RWPE2 (cell line): ENCODE data around the gene PTGER1.
"Not testable (repeated sequence)": the region's sequence is repeated elsewhere in the genome, so short reads cannot be mapped to it uniquely, and the experiment has no call there.

Experiments
- ATAC-seq: fragments of 200-7000 bp; cut with Tn5 transposase; 3 replicates; pipeline ENCODE4 v1.9.1; 2021; ENCODE audit warnings: low read depth
- DNase-seq: peaks from one replicate; pipeline ENCODE4 v3.0.0-alpha.2; 2020; ENCODE audit warnings: low spot score
- H3K27ac ChIP-seq: fragments of 450-650 bp; 2 replicates; pipeline ENCODE4 v1.5.1; 2017; ENCODE audit warnings: mild to moderate bottlenecking; ENCODE audit not compliant: poor library complexity, severe bottlenecking
- H3K27me3 ChIP-seq: fragments of 250-450 bp; sonication (Bioruptor Pico); 2 replicates; pipeline ENCODE4 v1.5.1; 2021; ENCODE audit warnings: mild to moderate bottlenecking, moderate library complexity; ENCODE audit not compliant: insufficient read depth, poor library complexity, severe bottlenecking
- H3K36me3 ChIP-seq: fragments of 250-450 bp; sonication (Bioruptor Pico); 2 replicates; pipeline ENCODE4 v1.5.1; 2020; ENCODE audit warnings: low read depth, mild to moderate bottlenecking, moderate library complexity
- H3K4me1 ChIP-seq: fragments of 250-450 bp; sonication (Bioruptor Pico); 2 replicates; pipeline ENCODE4 v1.5.1; 2021; ENCODE audit warnings: mild to moderate bottlenecking, moderate library complexity; ENCODE audit not compliant: insufficient read depth, poor library complexity, severe bottlenecking
- H3K4me3 ChIP-seq: fragments of 250-450 bp; sonication (Bioruptor Pico); 2 replicates; pipeline ENCODE4 v1.5.1; 2021; ENCODE audit warnings: mild to moderate bottlenecking, moderate library complexity; ENCODE audit not compliant: severe bottlenecking
- H3K9me3 ChIP-seq: fragments of 250-450 bp; sonication (Bioruptor Pico); 2 replicates; pipeline ENCODE4 v1.5.1; 2021; ENCODE audit warnings: mild to moderate bottlenecking, moderate library complexity; ENCODE audit not compliant: severe bottlenecking
- TF ChIP-seq, protein P1 (sequence below): fragments of 450-650 bp; IDR thresholded peaks from one replicate; pipeline ENCODE4 v1.5.1; 2017; ENCODE audit warnings: mild to moderate bottlenecking, moderate library complexity; ENCODE audit not compliant: poor library complexity, severe bottlenecking

PTGER1 gene

DNA sequence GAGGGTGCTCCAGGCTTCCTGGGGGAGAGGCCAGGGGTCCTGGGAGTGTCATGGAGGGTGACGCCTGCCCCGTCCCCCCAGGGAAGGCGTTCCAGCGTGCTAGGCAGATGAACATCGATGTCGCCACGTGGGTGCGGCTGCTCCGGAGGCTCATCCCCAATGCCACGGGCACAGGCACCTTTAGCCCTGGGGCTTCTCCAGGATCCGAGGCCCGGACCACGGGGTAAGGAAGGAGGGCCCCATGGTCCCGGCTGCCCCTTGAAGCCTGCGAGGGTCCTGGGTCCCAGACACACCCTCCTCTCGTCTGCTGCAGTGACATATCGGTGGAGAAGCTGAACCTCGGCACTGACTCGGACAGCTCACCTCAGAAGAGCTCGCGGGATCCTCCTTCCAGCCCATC is 11.4 kb downstream of the PTGER1 start:
- Histone ChIP-seq H3K9me3 (no peaks in the 10 kb centered on the region), H3K4me3 (no peak overlapping the region), H3K27me3 (no peaks in the 10 kb centered on the region), H3K36me3 (peaks cover 6% of the 10 kb centered on the region; the same call in 1 of the 2 replicates), H3K27ac (no peak overlapping the region), H3K4me1 (no peaks in the 10 kb centered on the region)
- no peak for DNase-seq
- TF ChIP-seq, protein P1, sequence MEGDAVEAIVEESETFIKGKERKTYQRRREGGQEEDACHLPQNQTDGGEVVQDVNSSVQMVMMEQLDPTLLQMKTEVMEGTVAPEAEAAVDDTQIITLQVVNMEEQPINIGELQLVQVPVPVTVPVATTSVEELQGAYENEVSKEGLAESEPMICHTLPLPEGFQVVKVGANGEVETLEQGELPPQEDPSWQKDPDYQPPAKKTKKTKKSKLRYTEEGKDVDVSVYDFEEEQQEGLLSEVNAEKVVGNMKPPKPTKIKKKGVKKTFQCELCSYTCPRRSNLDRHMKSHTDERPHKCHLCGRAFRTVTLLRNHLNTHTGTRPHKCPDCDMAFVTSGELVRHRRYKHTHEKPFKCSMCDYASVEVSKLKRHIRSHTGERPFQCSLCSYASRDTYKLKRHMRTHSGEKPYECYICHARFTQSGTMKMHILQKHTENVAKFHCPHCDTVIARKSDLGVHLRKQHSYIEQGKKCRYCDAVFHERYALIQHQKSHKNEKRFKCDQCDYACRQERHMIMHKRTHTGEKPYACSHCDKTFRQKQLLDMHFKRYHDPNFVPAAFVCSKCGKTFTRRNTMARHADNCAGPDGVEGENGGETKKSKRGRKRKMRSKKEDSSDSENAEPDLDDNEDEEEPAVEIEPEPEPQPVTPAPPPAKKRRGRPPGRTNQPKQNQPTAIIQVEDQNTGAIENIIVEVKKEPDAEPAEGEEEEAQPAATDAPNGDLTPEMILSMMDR = no peak
- ATAC-seq = no peak

DNA sequence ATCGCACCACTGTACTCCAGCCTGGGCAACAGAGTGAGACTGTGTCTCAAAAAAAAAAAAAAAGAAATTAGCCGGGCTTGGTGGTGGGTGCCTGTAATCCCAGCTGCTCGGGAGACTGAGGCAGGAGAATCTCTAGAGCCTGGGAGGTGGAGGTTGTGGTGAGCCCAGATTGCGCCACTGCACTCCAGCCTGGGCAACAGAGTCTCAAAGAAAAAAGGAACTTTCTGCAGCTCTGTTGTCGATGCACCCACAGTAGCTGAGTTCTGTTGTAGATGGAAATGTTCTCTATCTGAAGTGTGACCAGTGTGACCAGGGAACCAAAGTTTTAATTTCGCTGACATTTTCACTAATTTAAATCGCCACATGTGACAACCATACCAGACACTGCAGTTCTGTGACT is 12.8 kb downstream of the PTGER1 start:
- H3K9me3 ChIP-seq, DNase-seq, H3K27ac ChIP-seq, H3K4me1 ChIP-seq, H3K27me3 ChIP-seq, ATAC-seq, H3K36me3 ChIP-seq, H3K4me3 ChIP-seq: not testable (repeated sequence)

DNA sequence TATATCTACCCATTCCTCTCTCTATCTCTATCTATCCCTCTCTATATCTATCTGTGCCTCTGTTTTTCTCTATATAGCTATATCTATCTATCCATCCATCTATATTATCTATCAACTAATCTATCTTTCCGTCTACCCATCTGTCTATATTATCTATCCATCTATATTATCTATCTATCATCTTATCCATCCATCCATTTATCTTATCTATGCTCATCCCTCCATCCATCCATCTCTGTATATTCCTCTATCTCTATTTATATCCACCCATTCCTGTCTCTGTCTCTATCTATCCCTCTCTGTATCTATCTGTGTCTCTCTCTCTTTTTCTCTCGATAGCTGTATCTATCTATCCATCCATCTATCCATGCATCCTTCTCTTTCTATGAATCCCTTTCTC is 14.2 kb downstream of the PTGER1 start:
- DNase-seq (no peak), ATAC-seq (no peak)
- Histone ChIP-seq H3K9me3 (no peaks in the 10 kb centered on the region), H3K36me3 (no peaks in the 10 kb centered on the region), H3K4me1 (no peaks in the 10 kb centered on the region), H3K27ac (no peak overlapping the region), H3K27me3 (no peaks in the 10 kb centered on the region), H3K4me3 (no peak overlapping the region)
- TF ChIP-seq, protein P1 = no peak

DNA sequence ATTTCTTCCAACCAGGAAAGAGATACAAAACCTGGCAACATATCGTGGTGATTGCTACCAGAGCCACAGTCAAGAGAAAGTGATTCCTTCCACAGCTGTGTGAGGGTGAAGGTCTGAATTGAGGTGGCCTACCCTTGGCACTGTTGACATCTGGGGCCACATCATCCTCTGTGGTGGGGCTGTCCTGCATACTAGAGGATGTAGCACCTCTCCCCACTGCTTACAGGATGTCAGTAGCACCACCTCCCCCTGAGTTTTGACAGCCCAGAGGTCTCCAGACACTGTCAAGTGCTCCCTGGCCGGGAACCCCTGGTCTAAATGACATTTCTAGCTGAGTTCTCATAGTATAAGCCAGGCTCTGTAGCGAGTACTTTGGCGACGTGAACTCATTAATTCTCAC is 15.5 kb downstream of the PTGER1 start:
- Histone ChIP-seq H3K9me3 (no peaks in the 10 kb centered on the region), H3K36me3 (no peaks in the 10 kb centered on the region), H3K4me1 (no peaks in the 10 kb centered on the region), H3K27me3 (no peaks in the 10 kb centered on the region), H3K27ac (no peak overlapping the region), H3K4me3 (no peak overlapping the region)
- ATAC-seq (no peak), DNase-seq (no peak)
- TF ChIP-seq, protein P1 = no peak

DNA sequence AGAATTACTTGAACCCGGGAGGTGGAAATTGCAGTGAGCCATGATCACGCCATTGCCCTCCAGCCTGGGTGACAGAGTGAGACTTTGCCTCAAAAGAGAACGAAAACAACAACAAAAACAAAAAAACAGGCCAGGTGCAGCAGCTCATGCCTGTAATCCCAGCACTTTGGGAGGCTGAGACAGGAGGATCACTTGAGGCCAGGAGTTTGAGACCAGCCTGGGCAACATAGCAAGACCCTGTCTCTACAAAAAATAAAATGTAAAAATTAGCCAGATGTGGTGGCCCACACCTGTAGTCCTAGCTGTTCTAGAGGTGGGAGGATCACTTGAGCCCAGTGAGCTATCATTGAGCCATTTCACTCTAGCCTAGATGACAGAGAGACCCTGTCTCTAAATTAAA is 22.9 kb downstream of the PTGER1 start:
- not testable (repeated sequence) for H3K4me3 ChIP-seq, DNase-seq, H3K27me3 ChIP-seq, H3K9me3 ChIP-seq, ATAC-seq, H3K27ac ChIP-seq, H3K4me1 ChIP-seq
- peaks cover 33% of the 10 kb centered on the region for H3K36me3 ChIP-seq

DNA sequence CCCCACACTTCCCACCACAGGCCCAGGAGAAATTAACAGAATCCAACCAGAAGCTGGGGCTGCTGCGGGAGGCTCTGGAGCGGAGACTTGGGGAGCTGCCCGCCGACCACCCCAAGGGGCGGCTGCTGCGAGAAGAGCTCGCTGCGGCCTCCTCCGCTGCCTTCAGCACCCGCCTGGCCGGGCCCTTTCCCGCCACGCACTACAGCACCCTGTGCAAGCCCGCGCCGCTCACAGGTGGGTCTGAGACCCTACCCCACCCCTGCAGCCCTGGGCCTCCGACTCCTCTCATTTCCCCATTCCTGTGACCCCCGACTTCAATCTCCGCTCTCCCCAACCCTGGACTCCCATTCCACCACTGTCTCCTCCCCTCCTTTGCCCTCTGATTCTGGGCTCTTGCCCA is 24.3 kb downstream of the PTGER1 start:
- no peaks in the 10 kb centered on the region for H3K9me3 ChIP-seq
- H3K4me1 ChIP-seq = no peaks in the 10 kb centered on the region
- H3K4me3 ChIP-seq = no peak overlapping the region
- no peak overlapping the region for H3K27ac ChIP-seq
- no peaks in the 10 kb centered on the region for H3K27me3 ChIP-seq
- peaks cover 45% of the 10 kb centered on the region for H3K36me3 ChIP-seq
- TF ChIP-seq, protein P1 = no peak
- ATAC-seq (no peak), DNase-seq (no peak)
